ENCODE measurements around the gene SP9. TPM values are rescaled to one million over a fixed set of nuclear protein-coding genes. Genes with fewer than 3 reads are reported as not detected.
A peak's percentile ranks its signal among the peaks of the same experiment; 100 is the strongest.

The SP9 gene
- total RNA-seq, 1 donor from 2014 or later: not detected

DNA sequence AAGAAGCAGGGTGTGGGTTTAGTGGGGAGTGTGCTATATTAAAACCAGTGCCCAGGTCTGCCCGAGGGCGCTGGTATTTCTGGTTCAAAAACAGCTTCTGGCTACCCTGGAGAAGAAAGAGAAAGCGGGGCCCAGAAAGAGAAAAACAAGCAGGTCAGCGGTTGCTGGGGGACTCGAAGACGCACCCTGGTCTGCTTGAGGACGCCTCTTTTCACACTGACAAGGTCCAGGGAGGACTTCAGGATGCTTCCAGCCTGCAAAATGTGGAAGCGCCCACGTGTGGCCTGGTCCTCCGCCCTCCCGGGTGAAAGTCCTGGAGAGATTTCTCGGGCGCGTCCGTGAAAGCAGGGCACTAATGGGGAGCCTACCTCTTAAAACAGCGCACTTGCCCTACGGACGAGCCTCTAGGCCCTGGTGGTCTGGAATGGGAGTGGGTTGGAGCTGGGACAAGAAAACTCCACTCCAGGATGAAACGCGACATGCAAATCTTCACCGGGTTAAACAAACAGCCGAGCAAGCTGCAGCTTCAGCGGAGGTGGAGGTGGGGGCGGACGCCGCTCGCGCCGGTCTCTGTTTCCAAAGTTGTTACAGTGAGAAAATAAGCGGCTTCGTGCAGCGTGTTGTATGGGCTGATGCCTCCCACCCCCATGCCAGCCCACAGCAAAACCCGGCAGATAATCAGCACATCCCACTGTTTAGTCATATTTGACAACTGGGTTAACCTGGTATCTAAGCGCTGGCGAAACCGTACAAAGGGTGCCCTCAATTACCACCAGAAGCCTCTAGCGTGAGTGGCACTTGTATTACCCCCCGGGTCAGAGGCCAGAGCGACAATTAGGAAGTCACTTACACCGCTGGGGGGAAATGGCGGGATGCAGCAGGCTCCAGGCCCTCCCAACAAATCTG lies 1.1 kb upstream of the SP9 start:
- DNase-seq (ENCODE audit: low read depth): no peak

DNA sequence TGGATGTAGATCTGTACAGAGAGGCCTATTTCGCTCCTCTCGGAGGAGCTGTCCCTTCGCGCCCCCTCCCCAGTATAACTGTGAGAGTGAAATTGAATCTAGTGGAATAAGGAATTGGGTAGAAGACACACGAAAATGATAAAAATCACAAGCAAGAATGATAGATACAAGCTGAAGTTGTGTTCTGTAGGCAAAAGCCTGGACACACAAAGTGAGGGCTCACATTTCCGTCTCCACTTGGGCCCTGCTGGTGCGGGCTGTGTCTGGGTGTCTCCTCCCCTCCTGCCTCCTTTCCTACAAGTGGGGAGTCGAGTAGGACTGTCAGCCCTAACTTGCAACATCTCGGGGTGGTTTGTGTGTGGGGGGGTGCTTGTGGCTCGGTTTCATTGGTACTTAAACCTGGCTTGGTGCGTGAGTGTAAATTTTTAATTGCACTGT lies 457 bp upstream of the SP9 start:
- DNase-seq (ENCODE audit: low read depth): no peak

DNA sequence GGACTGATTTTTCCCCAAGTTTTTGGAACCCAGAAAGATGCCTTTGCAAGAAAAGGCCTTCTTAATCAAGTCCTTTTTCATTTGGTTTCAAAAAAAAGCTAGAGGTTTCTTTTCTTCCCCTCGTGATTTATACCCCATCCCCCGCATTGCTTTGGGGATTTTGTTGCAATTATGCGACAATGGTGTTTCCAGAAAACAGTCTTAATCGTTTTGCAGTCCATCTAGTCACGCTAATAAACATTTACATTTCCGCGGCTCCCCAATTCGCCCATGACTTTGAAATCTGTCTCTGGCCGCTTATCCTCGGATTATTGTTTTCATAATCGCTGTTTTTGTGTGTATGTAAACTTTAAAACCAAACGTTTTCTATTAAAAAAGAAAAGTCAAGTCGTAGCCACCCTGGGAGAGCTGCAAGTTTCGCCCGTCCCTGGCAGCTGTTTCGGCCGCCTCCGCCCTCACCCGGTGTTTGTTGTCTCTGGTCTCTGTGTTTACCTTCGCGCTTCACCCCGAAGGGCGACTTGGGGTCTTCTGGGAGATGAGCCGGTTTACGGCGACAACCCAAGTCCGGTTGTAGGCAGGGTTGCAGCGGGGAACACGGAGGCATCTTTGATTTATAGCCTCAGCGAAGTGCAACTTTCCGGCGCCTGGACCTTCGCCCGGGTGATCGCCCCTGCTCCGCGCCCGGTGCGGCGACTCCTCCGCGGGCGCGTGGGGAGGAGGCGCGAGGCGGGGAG lies 667 bp downstream of the SP9 start:
- DNase-seq (ENCODE audit: low read depth): no peak

DNA sequence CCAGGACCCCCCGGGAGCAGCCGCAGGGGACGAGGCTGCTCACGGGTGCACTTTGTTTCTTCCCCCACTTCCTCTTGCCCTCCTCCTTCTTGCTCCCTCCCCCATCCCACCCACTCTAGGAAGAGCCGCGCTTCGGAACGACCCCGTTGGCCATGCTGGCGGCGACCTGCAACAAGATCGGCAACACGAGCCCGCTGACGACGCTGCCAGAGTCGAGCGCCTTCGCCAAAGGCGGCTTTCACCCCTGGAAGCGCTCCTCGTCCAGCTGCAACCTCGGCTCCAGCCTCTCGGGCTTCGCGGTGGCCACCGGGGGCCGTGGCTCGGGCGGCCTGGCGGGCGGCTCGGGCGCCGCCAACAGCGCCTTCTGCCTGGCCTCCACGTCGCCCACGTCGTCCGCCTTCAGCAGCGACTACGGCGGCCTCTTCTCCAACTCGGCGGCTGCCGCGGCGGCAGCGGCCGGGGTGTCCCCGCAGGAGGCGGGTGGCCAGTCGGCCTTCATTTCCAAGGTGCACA lies 1.3 kb downstream of the SP9 start:
- no peak for DNase-seq (ENCODE audit: low read depth)

DNA sequence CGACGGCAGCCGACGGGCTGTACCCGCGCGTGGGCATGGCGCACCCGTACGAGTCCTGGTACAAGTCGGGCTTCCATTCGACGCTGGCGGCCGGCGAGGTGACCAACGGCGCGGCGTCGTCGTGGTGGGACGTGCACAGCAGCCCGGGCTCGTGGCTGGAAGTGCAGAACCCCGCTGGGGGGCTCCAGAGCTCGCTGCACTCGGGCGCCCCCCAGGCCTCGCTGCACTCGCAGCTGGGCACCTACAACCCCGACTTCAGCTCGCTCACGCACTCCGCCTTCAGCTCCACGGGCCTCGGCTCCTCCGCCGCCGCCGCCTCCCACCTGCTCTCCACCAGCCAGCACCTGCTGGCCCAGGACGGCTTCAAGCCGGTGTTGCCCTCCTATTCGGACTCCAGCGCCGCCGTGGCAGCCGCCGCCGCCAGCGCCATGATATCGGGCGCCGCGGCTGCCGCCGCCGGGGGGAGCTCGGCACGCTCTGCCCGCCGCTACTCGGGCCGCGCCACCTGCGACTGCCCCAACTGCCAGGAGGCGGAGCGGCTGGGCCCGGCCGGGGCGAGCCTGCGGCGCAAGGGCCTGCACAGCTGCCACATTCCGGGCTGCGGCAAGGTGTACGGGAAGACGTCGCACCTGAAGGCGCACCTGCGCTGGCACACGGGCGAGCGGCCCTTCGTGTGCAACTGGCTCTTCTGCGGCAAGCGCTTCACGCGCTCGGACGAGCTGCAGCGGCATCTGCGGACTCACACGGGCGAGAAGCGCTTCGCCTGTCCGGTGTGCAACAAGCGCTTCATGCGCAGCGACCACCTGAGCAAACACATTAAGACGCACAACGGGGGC lies 2.0 kb downstream of the SP9 start:
- DNase-seq (ENCODE audit: low read depth): no peak

DNA sequence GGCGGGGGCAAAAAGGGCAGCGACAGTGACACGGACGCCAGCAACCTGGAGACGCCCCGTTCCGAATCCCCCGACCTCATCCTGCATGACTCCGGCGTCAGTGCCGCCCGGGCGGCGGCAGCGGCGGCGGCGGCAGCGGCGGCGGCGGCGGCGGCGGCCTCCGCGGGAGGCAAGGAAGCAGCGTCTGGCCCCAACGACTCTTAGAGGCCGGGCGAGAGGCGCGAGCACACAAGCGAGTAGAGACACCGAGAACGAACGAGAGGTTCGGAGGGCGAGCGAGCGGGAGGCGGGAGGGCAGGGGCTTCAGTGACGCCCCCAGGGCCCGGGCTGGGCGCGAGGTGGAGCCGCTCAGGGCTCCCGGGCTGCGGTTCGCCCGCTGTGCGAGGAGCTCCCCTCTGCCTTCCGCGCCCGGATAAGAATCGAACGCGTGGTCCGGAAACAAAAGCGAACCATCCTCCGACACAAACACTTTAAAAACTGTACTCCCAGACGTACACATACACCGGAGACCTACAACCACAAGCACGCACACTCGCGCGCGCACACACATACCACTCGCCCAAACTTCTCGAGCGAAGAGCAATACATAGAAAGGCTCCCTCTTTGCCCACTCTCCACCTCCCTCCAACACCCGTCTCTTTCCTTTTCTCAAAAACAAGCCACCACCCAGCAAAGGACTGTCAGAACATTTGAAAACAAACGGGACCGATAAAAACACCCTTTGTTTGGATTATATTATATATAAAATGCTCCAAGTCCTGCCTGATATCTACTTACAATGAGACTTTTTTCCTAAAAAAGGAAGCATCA lies 2.8 kb downstream of the SP9 start:
- no peak for DNase-seq (ENCODE audit: low read depth)

DNA sequence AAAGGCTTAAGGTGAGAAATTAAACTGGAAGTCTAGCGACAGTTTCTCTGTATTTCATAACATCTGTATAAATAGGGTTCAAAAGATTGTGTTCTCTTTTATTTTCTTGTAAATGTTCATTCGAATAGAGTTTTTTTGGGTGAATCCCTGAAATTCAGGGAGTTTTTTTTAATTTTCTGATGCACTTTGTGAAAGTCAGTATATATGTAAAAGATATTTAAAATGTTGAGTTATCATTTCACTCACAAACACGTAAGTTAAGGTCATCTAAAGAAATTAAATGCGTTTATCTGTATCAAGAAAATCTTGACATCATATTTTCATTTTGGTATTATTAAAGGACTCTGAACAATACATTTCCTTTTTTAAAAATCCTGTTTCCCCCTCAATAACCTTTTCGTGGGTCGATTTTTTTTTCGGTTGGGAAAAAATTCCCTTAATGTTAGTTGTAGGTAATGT lies 3.4 kb downstream of the SP9 start:
- DNase-seq (ENCODE audit: low read depth): no peak

DNA sequence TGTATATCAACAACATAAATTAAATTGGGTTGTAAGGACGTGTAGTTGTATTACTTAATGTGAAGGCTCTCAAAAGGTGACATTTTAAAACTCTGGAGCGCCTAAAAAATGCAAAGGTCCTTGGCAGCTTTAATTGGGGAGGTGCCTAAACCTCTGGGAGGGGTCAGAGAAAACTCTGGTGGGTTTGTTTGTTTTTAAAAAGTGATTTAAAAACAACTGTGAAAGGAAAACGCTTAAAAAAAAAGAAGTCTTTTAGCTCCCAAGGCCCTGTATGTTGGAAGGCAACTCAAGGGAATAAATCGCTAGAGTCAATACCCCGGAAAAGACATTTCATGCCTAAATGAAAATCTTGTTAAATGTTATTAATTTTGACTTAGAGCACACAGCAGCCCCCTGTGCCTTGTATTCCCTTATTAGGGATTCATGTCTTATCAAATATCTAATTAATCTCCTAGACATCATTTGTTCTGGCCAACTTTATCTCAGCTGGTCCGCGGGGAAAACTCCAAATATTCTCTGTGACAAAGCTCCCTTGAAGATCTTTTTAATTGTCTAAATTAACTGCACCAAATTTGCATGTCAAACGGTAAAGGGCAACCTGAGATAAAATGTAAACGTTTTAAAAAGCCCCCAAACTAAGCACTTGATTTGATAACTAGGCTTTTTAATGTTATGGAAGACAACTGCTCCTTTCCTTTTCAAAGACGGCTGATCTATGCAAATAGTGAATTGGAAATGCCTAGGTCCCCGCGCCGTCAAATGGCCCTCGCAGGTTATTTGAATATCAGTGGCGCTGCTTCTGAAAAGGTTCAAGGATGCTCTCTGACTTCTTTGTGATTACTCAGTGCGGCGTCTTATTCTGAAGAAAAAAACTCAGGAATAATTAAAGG lies 4.2 kb downstream of the SP9 start:
- DNase-seq (ENCODE audit: low read depth): no peak

DNA sequence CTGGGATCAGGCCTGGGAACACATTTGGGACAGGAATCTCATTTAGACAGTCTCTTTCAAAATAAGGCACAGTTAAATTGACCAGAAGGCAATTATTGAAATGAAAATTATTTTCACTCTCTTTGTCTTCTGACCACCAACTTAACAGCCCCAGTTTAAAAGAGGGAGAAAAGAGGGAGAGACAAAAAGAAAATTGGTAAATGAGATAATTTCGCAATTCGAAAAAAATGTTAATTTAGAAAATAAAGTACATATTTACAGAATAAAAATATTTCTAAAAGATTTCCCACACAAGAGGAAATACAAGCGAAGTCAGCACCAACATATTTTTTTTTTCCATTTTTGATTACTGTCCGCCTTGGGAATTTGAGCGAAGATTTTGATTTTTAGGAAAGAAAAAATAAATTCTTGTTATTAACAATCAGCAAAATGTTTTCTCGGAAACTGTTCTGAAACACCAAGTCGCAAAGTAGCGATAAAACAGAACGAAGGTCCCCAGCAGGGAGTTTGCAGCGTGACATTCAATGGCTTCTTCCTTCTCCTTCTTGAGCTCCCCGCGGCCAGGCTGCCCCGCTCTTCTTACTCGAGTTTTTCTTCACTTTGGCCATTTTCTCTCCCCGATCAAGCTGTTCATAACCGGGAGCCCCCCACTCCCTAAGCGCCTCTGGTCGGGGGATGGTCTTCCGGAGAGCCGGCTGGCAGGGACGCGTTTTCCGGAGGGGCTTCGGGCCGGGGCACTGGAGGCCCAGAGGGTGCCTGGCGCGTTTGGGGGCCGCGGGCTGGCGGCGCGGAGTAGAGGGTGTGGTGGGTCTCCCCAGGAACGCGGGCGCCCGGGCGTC lies 5.0 kb downstream of the SP9 start:
- DNase-seq (ENCODE audit: low read depth): no peak

DNA sequence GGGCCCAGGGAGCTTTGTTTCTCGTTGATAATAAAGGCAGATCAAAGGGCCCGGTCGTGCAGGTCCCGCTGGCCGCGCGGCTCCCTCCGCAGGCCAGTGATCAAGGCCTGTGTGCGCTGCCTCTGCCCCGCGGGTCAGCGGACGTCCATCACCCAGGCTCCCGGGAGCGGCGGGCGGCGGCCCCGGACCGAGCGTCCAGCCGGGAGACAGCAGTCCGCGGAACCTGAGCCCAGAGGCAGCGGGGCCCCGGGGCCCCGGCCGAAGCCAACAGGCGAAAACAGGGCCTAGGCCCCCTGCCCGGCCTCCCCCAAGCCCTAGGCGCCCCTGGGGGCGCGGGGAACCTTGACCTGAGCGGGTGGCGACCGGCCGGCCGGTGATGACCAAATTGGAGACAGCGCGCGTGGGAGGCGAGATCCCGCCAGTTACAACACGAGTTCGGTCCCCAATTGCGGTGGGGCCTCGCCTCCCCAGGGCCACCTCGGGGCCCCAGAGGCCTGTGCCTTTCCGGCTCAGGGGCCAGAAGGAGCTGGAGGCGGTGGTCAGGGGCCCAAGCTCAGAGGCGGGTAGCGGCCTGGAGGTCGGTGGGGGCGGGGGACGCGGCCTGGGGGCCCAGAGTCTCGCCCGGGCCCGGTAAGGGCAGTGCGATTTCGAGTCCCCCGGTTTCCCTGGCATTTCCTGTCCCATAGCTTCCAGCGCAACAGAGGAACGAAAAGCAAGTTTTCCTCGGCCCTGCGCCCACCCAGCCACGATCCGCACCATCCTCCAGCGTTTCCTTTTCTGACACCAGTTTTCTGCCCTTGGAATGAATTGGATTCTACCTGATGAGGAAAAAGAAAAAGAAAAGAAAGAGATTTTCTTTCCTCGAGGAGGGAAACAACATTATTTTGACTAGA lies 5.9 kb downstream of the SP9 start:
- DNase-seq (ENCODE audit: low read depth): no peak

DNA sequence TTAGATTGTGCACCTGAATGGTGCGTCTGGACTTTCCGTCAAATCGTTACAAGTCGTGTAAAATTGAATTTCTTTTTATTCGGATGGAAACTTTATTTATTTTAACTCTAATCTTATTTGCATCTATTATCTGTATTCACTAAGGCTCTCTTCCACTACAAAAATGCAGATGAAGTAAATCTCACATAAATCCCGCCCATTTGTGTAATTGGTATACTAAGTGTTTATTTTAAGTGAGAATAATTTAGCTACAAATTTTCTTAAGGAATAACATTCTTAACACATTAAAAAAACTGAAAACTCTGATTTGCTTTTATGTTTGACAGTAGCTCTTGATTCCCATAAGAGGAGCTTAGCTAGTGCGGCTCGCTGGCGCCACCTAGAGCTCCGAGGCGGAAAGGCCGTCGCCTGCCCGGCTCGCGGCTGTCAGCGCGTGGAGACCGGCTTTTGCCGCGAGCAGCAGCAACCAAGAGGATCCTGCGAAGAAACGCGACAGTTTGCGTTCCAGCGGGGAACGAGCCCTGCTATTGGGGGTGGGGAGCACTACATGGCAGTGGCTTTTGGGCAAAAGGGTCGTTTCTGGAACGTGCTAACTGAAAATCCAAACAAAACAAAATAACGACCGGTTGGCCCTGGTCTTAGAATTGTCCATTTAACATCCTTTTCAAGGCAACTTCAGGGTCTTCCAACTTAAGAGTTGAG lies 6.7 kb downstream of the SP9 start:
- peak; percentile 62 for DNase-seq (ENCODE audit: low read depth)

DNA sequence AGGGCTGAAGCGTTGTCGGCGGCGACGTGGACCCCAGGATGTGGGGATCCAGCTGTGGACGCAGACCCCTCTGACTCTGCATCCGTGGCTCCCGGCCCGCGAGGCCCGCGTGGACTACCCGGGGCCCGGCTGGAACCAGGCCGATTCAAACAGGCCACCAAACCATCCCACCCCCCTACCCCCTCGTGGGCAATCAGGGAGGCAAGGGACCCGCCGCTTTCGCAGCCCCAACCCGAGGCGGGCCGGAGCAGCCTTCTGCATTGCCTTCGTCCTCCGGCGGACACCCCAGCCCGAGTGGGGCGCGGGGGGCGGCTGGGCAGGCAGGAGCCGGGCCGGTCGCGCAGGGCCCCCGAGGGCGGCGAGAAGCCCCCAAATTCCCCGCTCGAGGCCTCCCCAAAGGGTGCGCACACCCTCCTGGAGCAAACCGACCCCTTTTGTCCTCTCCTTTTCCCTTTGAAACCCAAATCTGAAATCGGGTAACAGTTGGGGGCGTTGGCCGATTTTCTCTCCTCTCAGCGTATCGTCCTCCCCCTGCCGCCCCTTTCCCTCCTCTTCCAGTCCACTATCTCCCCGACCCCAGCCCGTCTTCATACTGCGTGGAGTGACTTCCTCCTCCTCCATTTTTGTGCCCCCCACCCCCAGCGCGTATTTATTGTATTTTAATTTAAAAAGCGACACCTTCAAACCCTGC lies 7.4 kb downstream of the SP9 start:
- DNase-seq (ENCODE audit: low read depth): no peak

DNA sequence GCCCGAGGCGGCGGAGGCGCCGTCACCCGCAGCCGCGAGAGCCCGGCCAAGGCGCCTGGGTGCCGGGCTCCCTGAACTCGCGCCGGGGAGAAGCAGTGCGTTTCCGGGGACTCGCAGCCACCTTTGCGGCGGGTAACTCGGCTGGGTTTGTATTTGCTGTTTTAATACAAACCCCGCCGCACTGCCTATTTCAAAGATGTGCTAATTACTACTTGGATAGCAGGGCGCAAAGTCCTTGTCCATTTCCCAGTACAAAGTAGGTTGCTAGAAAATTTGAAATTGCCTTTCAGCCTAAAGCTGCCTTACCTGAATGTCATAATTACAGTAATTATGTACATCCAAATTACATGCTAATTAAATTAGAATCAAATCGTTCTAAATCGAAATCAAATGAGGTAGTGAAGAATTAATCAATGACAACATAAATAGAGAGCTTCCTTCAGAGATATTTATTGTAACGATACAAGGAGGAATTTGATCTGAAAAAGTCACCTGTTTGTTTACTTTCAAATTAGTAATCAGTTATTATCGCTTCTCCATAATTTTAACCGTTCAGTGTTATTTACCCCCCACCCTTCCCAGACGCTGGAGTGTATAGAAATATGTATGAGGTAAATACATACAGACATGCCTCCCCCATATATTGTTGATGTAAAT lies 8.1 kb downstream of the SP9 start:
- DNase-seq (ENCODE audit: low read depth): no peak

DNA sequence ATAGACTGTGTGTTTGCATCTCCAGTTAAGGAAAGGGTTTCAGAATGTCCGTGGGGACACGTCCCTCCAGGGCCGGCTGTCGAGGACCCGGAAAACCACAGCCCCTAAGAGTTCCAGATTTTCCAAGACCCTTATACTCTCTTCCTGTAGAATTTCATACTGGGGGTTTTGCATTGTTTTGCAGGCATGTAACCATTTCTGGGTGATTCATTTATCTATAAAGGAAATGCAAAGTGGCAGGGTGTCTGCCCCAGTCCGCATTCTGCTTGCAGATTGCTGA lies 8.5 kb downstream of the SP9 start:
- no peak for DNase-seq (ENCODE audit: low read depth)

DNA sequence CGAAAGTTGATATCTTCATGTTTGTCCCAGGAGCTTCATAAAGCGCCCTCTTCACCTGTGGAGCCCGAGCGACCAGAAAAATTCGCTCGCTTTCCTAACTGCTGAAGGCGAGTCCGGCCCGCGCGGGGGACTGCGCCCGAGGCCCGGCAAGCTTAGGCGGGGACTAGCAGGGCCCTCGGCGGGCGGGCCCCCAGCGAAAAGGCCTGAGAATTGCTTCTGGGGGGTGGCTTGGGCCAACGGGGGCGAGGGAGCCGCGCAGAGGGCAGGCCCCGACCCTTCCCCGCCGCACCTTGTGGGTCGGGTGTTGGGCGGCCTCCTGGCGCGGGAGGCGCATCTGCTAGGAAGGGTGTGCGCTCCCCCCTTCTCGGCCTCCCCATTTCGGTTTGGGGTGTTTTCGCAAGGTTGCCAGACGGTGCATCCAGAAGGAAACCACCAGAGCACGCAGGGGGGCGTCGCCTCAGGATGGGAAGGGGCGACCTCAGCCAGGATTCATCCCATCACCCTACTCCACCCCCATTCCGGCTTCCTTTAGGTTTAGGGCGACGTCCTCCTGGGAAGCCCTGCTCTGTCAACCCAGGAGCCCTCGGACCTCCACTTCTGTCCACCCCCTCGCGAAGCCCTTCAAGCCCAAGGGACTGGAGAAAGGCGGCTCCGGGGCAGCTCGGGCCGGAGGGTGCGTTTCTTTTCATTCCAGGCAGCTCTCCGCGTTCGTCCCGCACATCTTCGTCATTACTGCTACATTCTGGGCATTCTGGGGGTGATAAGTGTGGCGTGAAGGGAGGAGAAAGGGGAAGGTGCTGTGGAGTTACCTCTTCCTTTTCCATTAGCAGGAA lies 9.1 kb downstream of the SP9 start:
- no peak for DNase-seq (ENCODE audit: low read depth)

All from renal cortical epithelial cell (primary cell).